GM18951 (cell line): ENCODE measurements around the gene SMCO4.
"Not testable (repeated sequence)": the region's sequence is repeated elsewhere in the genome, so short reads cannot be mapped to it uniquely, and the experiment has no call there.

Experiments used
- POLR2A ChIP-seq: IDR thresholded peaks from 4 replicates; pipeline ENCODE4 v1.6.1; 2011; ENCODE audit warnings: mild to moderate bottlenecking; ENCODE audit not compliant: insufficient read length, insufficient read depth; ENCODE audit errors: extremely low read depth
- in situ Hi-C: fragments of 300-500 bp; cut with MboI; formaldehyde crosslinking; loops from one replicate; pipeline ENCODE4 v1.12.0; 2022; ENCODE audit warnings: low sequenced_read_pairs, mixed read lengths, inconsistent platforms; ENCODE audit not compliant: unreplicated experiment

Gene SMCO4

GRCh38 chr11:93477684-93478234, 65.4 kb downstream of the SMCO4 start:
- TF ChIP-seq POLR2A: no peak
- in situ Hi-C loops: no loop called here

GRCh38 chr11:93476796-93477195, 66.4 kb downstream of the SMCO4 start:
- in situ Hi-C loops: no loop called here
- TF ChIP-seq POLR2A: no peak

GRCh38 chr11:93474123-93474522, 69.1 kb downstream of the SMCO4 start:
- in situ Hi-C loops: no loop called here
- no peak for TF ChIP-seq POLR2A

GRCh38 chr11:93468290-93468689, 74.9 kb downstream of the SMCO4 start:
- in situ Hi-C loops: no loop called here
- TF ChIP-seq POLR2A: no peak

- no peak for TF ChIP-seq POLR2A
- in situ Hi-C loops: no loop called here
Observed at GRCh38 chr11:93467054-93467453, 76.1 kb downstream of the SMCO4 start.

GRCh38 chr11:93464927-93465540, 78.2 kb downstream of the SMCO4 start:
- in situ Hi-C loops: no loop called here
- TF ChIP-seq POLR2A: no peak

- in situ Hi-C loops: not testable (repeated sequence)
Observed at GRCh38 chr11:93463666-93464065, 79.5 kb downstream of the SMCO4 start.

GRCh38 chr11:93458286-93458685, 84.9 kb downstream of the SMCO4 start:
- in situ Hi-C loops: no loop called here
- TF ChIP-seq POLR2A: no peak

- in situ Hi-C loops: no loop called here
- no peak for TF ChIP-seq POLR2A
Observed at GRCh38 chr11:93444617-93445073, 98.5 kb downstream of the SMCO4 start.

GRCh38 chr11:93443232-93443631, 100.0 kb downstream of the SMCO4 start:
- in situ Hi-C loops: not testable (repeated sequence)

- no peak for TF ChIP-seq POLR2A
- in situ Hi-C loops: no loop called here
Observed at GRCh38 chr11:93432247-93432646, 110.9 kb downstream of the SMCO4 start.
